ENCODE measurements around the gene DNM3.

DNA sequence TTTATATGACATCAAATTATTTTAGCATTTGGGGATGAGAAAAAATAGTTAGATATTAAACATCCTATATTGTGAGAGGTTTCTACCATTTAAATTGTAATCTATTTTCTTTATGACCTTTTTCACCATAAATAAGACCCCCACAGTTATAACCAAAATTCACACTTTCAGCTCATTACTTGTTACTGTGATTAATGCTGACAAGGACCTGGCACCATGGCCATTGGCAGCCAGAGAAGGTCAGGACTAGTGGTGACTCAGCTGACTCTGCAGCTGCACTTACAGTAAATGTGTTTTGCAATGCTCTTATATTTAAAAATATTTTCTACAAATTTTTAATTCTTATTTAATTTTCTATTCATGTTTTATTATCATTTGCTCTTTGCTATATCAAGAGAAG is 445.9 kb downstream of the DNM3 start:
- TF ChIP-seq, protein P1, sequence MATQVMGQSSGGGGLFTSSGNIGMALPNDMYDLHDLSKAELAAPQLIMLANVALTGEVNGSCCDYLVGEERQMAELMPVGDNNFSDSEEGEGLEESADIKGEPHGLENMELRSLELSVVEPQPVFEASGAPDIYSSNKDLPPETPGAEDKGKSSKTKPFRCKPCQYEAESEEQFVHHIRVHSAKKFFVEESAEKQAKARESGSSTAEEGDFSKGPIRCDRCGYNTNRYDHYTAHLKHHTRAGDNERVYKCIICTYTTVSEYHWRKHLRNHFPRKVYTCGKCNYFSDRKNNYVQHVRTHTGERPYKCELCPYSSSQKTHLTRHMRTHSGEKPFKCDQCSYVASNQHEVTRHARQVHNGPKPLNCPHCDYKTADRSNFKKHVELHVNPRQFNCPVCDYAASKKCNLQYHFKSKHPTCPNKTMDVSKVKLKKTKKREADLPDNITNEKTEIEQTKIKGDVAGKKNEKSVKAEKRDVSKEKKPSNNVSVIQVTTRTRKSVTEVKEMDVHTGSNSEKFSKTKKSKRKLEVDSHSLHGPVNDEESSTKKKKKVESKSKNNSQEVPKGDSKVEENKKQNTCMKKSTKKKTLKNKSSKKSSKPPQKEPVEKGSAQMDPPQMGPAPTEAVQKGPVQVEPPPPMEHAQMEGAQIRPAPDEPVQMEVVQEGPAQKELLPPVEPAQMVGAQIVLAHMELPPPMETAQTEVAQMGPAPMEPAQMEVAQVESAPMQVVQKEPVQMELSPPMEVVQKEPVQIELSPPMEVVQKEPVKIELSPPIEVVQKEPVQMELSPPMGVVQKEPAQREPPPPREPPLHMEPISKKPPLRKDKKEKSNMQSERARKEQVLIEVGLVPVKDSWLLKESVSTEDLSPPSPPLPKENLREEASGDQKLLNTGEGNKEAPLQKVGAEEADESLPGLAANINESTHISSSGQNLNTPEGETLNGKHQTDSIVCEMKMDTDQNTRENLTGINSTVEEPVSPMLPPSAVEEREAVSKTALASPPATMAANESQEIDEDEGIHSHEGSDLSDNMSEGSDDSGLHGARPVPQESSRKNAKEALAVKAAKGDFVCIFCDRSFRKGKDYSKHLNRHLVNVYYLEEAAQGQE (IDR thresholded peaks at IDR 0.05; ENCODE audit: unreplicated experiment), result no peak
- TF ChIP-seq, protein P2, sequence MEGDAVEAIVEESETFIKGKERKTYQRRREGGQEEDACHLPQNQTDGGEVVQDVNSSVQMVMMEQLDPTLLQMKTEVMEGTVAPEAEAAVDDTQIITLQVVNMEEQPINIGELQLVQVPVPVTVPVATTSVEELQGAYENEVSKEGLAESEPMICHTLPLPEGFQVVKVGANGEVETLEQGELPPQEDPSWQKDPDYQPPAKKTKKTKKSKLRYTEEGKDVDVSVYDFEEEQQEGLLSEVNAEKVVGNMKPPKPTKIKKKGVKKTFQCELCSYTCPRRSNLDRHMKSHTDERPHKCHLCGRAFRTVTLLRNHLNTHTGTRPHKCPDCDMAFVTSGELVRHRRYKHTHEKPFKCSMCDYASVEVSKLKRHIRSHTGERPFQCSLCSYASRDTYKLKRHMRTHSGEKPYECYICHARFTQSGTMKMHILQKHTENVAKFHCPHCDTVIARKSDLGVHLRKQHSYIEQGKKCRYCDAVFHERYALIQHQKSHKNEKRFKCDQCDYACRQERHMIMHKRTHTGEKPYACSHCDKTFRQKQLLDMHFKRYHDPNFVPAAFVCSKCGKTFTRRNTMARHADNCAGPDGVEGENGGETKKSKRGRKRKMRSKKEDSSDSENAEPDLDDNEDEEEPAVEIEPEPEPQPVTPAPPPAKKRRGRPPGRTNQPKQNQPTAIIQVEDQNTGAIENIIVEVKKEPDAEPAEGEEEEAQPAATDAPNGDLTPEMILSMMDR (conservative IDR thresholded peaks at IDR 0.05; ENCODE audit: low read depth in 2 of 2), result no peak
- no peak for TF ChIP-seq POLR2AphosphoS5 (IDR thresholded peaks at IDR 0.05; ENCODE audit: low read depth)
- no peak for TF ChIP-seq EZH2 (IDR thresholded peaks at IDR 0.05; ENCODE audit: low read depth, unreplicated experiment)
- no peak for TF ChIP-seq EZH2phosphoT487 (IDR thresholded peaks at IDR 0.05; ENCODE audit: unreplicated experiment)
- TF ChIP-seq ZNF331 (CRISPR knock-in tag; IDR thresholded peaks at IDR 0.05; ENCODE audit: low read depth), result no peak
- TF ChIP-seq ZNF114 (CRISPR knock-in tag; IDR thresholded peaks at IDR 0.05), result no peak
